GM12878 (cell line): ENCODE results near the gene LRRC4. TPM values are rescaled to one million over a fixed set of nuclear protein-coding genes. Genes with fewer than 3 reads are reported as not detected.

Experiments used
- ATAC-seq: fragments of 200-7000 bp; cut with Tn5 transposase; 3 replicates; pipeline ENCODE4 v1.9.1; 2020; ENCODE audit warnings: mild to moderate bottlenecking, moderate library complexity
- BruUV-seq: library from RNA; stranded (reverse); fragments of 400-500 nt; replicated peaks from 2 replicates; lab custom pipeline; 2021; lab: Mats Ljungman, UMichigan
- CTCF ChIA-PET: fragments of 300-600 bp; sonication (Branson Sonifier 250); formaldehyde crosslinking; extraction: SDS; loops from one replicate; lab custom pipeline; 2021; ENCODE audit warnings: inconsistent platforms; lab: Yijun Ruan, JAX
- POLR2A ChIA-PET: fragments of 350-600 bp; formaldehyde crosslinking; extraction: SDS; loops from one replicate; lab custom pipeline; 2021; ENCODE audit warnings: inconsistent platforms; lab: Charles Lee
- RAD21 ChIA-PET: fragments of 300-600 bp; sonication (Branson Sonifier 250); formaldehyde crosslinking; loops from one replicate; lab custom pipeline; 2023; ENCODE audit warnings: antibody characterized with exemption; ENCODE audit not compliant: unreplicated experiment; lab: Charles Lee
- SMC1A ChIA-PET: fragments of 300-600 bp; sonication (Branson Sonifier 250); formaldehyde crosslinking; loops from one replicate; lab custom pipeline; 2023; ENCODE audit not compliant: unreplicated experiment, uncharacterized antibody; lab: Charles Lee
- DNase-seq: peaks from one replicate; pipeline ENCODE4 v3.0.0-alpha.2; 2011; ENCODE audit warnings: low read depth, low spot score
- FAIRE-seq: peaks from 3 replicates; lab custom pipeline; 2011; peaks lifted over from hg19 to GRCh38; lab: Jason Lieb, UNC
- H2AFZ ChIP-seq: 2 replicates; pipeline ENCODE4 v1.6.0; 2011; ENCODE audit warnings: low read depth, low read length, control low read depth; ENCODE audit not compliant: control insufficient read depth
- H3K27ac ChIP-seq: 2 replicates; pipeline ENCODE4 v1.5.1; 2011; ENCODE audit warnings: control low read depth; ENCODE audit not compliant: control insufficient read depth, insufficient read depth
- H3K27me3 ChIP-seq, 2 experiments: replicated peaks in 1 of 2; 2 replicates each; pipeline versions ENCODE4 v1.6.0 to v1.6.1; 2011; ENCODE audit warnings: low read length in 1 of 2; ENCODE audit not compliant: control insufficient read depth in 2 of 2, insufficient read depth in 2 of 2
- H3K36me3 ChIP-seq, 2 experiments: 2 replicates each; pipeline ENCODE4 v1.5.1; 2011; ENCODE audit warnings: low read length in 1 of 2; ENCODE audit not compliant: control insufficient read depth in 2 of 2, insufficient read depth in 2 of 2
- H3K4me1 ChIP-seq: 2 replicates; pipeline ENCODE4 v1.6.1; 2011; ENCODE audit warnings: mild to moderate bottlenecking, low read length, moderate library complexity, mixed read lengths; ENCODE audit not compliant: control insufficient read depth, insufficient read depth
- H3K4me2 ChIP-seq: 2 replicates; pipeline ENCODE4 v1.6.0; 2011; ENCODE audit warnings: control low read depth; ENCODE audit not compliant: control insufficient read depth, insufficient read depth
- H3K4me3 ChIP-seq: fragments of 200-600 bp; sonication (generic); 2 replicates; pipeline ENCODE4 v1.5.1; 2016
- H3K79me2 ChIP-seq: 2 replicates; pipeline ENCODE4 v1.6.0; 2011; ENCODE audit warnings: low read length; ENCODE audit not compliant: control insufficient read depth, insufficient read depth
- H3K9ac ChIP-seq: 2 replicates; pipeline ENCODE4 v1.8.0; 2011; ENCODE audit warnings: low read length, control low read depth, mixed read lengths; ENCODE audit not compliant: control insufficient read depth, insufficient read depth
- H3K9me3 ChIP-seq: replicated peaks from 3 replicates; pipeline ENCODE4 v1.5.1; 2011; ENCODE audit warnings: mild to moderate bottlenecking, low read length; ENCODE audit not compliant: control insufficient read depth, insufficient read depth
- H4K20me1 ChIP-seq: 2 replicates; pipeline ENCODE4 v1.6.0; 2011; ENCODE audit not compliant: control insufficient read depth, insufficient read depth
- BHLHE40 ChIP-seq, 2 experiments: fragments of 450-650 bp in 1 of 2; IDR thresholded peaks; 2 replicates each; pipeline ENCODE4 v1.6.1; 2011 to 2017; ENCODE audit warnings: low read depth in 2 of 2, borderline replicate concordance in 1 of 2, improper control_type of control experiment in 1 of 2, low read length in 1 of 2, mild to moderate bottlenecking in 1 of 2
- BMI1 ChIP-seq: fragments of 450-650 bp; IDR thresholded peaks from 2 replicates; pipeline ENCODE4 v1.6.1; 2016; ENCODE audit warnings: mild to moderate bottlenecking, moderate library complexity, borderline replicate concordance
- CEBPB ChIP-seq, 2 experiments: fragments of 150-350 bp in 1 of 2; IDR thresholded peaks; 2 replicates each; pipeline ENCODE4 v1.6.1; 2012 to 2014; ENCODE audit warnings: low read depth in 2 of 2, low read length in 2 of 2, borderline replicate concordance in 1 of 2, inconsistent platforms in 1 of 2
- ESRRA ChIP-seq: IDR thresholded peaks from 2 replicates; pipeline ENCODE4 v1.6.1; 2012; ENCODE audit warnings: mild to moderate bottlenecking, low read length, improper control_type of control experiment
- HCFC1 ChIP-seq: fragments of 150-350 bp; IDR thresholded peaks from 2 replicates; pipeline ENCODE4 v1.6.1; 2014; ENCODE audit warnings: low read length
- NFIC ChIP-seq: IDR thresholded peaks from 2 replicates; pipeline ENCODE4 v1.6.1; 2012; ENCODE audit warnings: low read depth, mild to moderate bottlenecking, inconsistent platforms, low read length, moderate library complexity
- NFYA ChIP-seq: IDR thresholded peaks from 2 replicates; pipeline ENCODE4 v1.6.1; 2011; ENCODE audit warnings: low read depth, mild to moderate bottlenecking, low read length, improper control_type of control experiment, borderline replicate concordance
- NFYB ChIP-seq: IDR thresholded peaks from 2 replicates; pipeline ENCODE4 v1.6.1; 2011; ENCODE audit warnings: low read depth, mild to moderate bottlenecking, low read length, improper control_type of control experiment, moderate library complexity; ENCODE audit not compliant: insufficient read depth
- NR2C2 ChIP-seq: IDR thresholded peaks from 2 replicates; pipeline ENCODE4 v1.6.1; 2011; ENCODE audit warnings: borderline replicate concordance, low read depth; ENCODE audit not compliant: control insufficient read depth, insufficient read length
- RAD21 ChIP-seq: IDR thresholded peaks from 2 replicates; pipeline ENCODE4 v1.6.1; 2011; ENCODE audit warnings: mild to moderate bottlenecking, low read depth, low read length, moderate library complexity; ENCODE audit not compliant: insufficient read depth
- RFX5 ChIP-seq: IDR thresholded peaks from 2 replicates; pipeline ENCODE4 v1.6.1; 2011; ENCODE audit warnings: low read depth, low read length, improper control_type of control experiment
- SREBF1 ChIP-seq: IDR thresholded peaks from 2 replicates; pipeline ENCODE4 v1.6.1; 2012; ENCODE audit warnings: mild to moderate bottlenecking, low read length
- STAT3 ChIP-seq: IDR thresholded peaks from 2 replicates; pipeline ENCODE4 v1.6.1; 2011; ENCODE audit warnings: low read depth, low read length, improper control_type of control experiment
- SUPT20H ChIP-seq: IDR thresholded peaks from 2 replicates; pipeline ENCODE4 v1.6.1; 2011; ENCODE audit warnings: low read depth, mild to moderate bottlenecking, low read length, moderate library complexity, borderline replicate concordance; ENCODE audit not compliant: control insufficient read depth
- TCF12 ChIP-seq: IDR thresholded peaks from 2 replicates; pipeline ENCODE4 v1.6.1; 2011; ENCODE audit warnings: low read depth, mild to moderate bottlenecking, low read length
- TCF7 ChIP-seq: IDR thresholded peaks from 2 replicates; pipeline ENCODE4 v1.6.1; 2014; ENCODE audit warnings: antibody characterized with exemption, borderline replicate concordance
- ZNF274 ChIP-seq: IDR thresholded peaks from one replicate; pipeline ENCODE4 v1.8.0; 2011; ENCODE audit not compliant: insufficient read length, insufficient read depth
- WGBS: methylation state at CpG from one replicate; pipeline ENCODE4 v1.1.6; 2016; ENCODE audit warnings: low lambda C conversion rate; ENCODE audit not compliant: insufficient replicate concordance, insufficient coverage; ENCODE audit errors: missing lambda C conversion rate; 5-methylcytosine and 5-hydroxymethylcytosine counted together
- in situ Hi-C: fragments of 300-500 bp; cut with MboI; formaldehyde crosslinking; loops from 9 replicates; pipeline ENCODE4 v1.14.3; 2018; ENCODE audit warnings: mixed read lengths
- intact Hi-C: fragments of 100-400 bp; cut with micrococcal nuclease; formaldehyde crosslinking; loops from one replicate; pipeline ENCODE4 v1.14.2; 2022; ENCODE audit not compliant: unreplicated experiment
- polyA plus RNA-seq, 11 experiments: library from polyadenylated mRNA; depleted of rRNA in 4 of 11; unstranded in 6 of 11; stranded (reverse) in 5 of 11; fragments of >200 nt; fragmentation: Nextera tagmentation in 4 of 11; fragmentation: Illumina TruSeq in 1 of 11; extraction: Ambion mirVana in 4 of 11; extraction: Trizol in 1 of 11; gene quantifications; 1 replicate in 1 of 11; 2 replicates in 10 of 11; pipeline versions ENCODE4 v1.2.1 to v1.2.3, GENCODE V29; 2011 to 2016; ENCODE audit warnings: inconsistent platforms in 2 of 11, missing spikeins in 2 of 11, low read depth in 1 of 11
- total RNA-seq, 4 experiments: library from RNA; depleted of rRNA in 3 of 4; stranded (reverse); fragments of >200 nt in 3 of 4; fragmentation: Illumina TruSeq in 1 of 4; extraction: Trizol in 1 of 4; gene quantifications; 2 replicates each; pipeline versions ENCODE4 v1.2.1 to v1.2.3, GENCODE V29; 2013 to 2021
- TF ChIP-seq, protein P1 (sequence below): IDR thresholded peaks from 2 replicates; pipeline ENCODE4 v1.6.1; 2011; ENCODE audit warnings: low read depth, mild to moderate bottlenecking, low read length, moderate library complexity, borderline replicate concordance; ENCODE audit errors: extremely low read depth
- TF ChIP-seq, protein P2 (sequence below): fragments of 450-650 bp; formaldehyde crosslinking; IDR thresholded peaks from 2 replicates; pipeline ENCODE4 v1.4.0; 2022; ENCODE audit warnings: mild to moderate bottlenecking, moderate library complexity
- TF ChIP-seq, protein P3 (sequence below): IDR thresholded peaks from 2 replicates; pipeline ENCODE4 v1.6.1; 2011; ENCODE audit warnings: low read depth, low read length, improper control_type of control experiment, borderline replicate concordance

Gene LRRC4
- total and polyA plus RNA-seq, 10 of the 15 experiments (the other 5 are each of a cell fraction or from before 2014, with no cell fraction given): 0.06 to 0.85 (median 0.12) TPM; not detected in 4

DNA sequence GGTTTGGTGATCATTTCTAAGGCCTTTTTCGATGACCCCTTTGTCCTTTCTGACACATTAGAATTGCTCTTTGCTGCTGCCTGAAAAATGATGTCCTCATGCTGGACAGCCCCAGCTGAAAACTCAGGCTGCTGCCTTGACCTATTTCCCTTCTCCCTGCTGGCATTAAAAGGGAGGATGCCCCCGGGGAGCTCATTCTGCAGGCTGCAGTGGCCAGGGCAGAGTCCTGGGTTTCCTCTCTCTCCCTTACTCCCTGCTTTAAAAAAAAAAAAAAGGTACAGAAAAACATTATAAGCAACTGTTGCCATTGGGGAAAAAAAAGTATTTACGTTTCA, 35.4 kb downstream of the LRRC4 start:
- no peak overlapping the region for H3K27ac ChIP-seq
- H3K79me2 ChIP-seq: no peaks in the 10 kb centered on the region
- WGBS: 91% methylated on average over 3 of the region's 3 CpGs
- in situ Hi-C loops: no loop called here
- ChIA-PET SMC1A (interaction anchor here (1.1 to 1.4 kb wide), 2 partner anchors 11 to 288 kb away, joined by 3 to 6 read pairs; no protein-coding TSS in a partner anchor), POLR2A (no interaction called here), CTCF (no interaction called here), RAD21 (no interaction called here)
- H4K20me1 ChIP-seq: no peaks in the 10 kb centered on the region; the same call in 1 of the 2 replicates
- FAIRE-seq: no peak
- BruUV-seq: no TSS peak
- no peak overlapping the region for H3K9ac ChIP-seq
- H3K4me3 ChIP-seq: no peak overlapping the region
- H3K4me1 ChIP-seq: peaks cover 7% of the 10 kb centered on the region
- H2AFZ ChIP-seq: no peak overlapping the region
- no peak for ATAC-seq
- H3K36me3 ChIP-seq: peaks cover 12 to 26% of the 10 kb centered on the region in 2 experiments
- TF ChIP-seq RFX5 (no peak), HCFC1 (no peak), BHLHE40 (IDR thresholded peaks at IDR 0.05; ENCODE audit: borderline replicate concordance in 1 of 2, low read depth in 2 of 2, low read length in 1 of 2) (no peak), BMI1 (no peak), ZNF274 (no peak), NFIC (no peak), RAD21 (no peak), STAT3 (no peak), SREBF1 (no peak), NFYA (no peak), TCF12 (no peak), SUPT20H (no peak), ESRRA (no peak), NFYB (no peak), TCF7 (no peak), NR2C2 (no peak), CEBPB (IDR thresholded peaks at IDR 0.05; ENCODE audit: borderline replicate concordance in 1 of 2, low read depth in 2 of 2, low read length in 2 of 2) (no peak)
- TF ChIP-seq, protein P1, sequence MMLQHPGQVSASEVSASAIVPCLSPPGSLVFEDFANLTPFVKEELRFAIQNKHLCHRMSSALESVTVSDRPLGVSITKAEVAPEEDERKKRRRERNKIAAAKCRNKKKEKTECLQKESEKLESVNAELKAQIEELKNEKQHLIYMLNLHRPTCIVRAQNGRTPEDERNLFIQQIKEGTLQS: no peak
- TF ChIP-seq, protein P2, sequence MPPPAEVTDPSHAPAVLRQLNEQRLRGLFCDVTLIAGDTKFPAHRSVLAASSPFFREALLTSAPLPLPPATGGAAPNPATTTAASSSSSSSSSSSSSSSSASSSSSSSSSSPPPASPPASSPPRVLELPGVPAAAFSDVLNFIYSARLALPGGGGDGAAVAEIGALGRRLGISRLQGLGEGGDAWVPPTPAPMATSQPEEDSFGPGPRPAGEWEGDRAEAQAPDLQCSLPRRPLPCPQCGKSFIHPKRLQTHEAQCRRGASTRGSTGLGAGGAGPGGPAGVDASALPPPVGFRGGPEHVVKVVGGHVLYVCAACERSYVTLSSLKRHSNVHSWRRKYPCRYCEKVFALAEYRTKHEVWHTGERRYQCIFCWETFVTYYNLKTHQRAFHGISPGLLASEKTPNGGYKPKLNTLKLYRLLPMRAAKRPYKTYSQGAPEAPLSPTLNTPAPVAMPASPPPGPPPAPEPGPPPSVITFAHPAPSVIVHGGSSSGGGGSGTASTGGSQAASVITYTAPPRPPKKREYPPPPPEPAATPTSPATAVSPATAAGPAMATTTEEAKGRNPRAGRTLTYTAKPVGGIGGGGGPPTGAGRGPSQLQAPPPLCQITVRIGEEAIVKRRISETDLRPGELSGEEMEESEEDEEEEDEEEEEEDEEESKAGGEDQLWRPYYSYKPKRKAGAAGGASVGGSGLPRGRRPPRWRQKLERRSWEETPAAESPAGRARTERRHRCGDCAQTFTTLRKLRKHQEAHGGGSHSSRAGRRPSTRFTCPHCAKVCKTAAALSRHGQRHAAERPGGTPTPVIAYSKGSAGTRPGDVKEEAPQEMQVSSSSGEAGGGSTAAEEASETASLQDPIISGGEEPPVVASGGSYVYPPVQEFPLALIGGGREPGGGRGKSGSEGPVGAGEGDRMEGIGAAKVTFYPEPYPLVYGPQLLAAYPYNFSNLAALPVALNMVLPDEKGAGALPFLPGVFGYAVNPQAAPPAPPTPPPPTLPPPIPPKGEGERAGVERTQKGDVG (CRISPR knock-in tag): no peak
- TF ChIP-seq, protein P3, sequence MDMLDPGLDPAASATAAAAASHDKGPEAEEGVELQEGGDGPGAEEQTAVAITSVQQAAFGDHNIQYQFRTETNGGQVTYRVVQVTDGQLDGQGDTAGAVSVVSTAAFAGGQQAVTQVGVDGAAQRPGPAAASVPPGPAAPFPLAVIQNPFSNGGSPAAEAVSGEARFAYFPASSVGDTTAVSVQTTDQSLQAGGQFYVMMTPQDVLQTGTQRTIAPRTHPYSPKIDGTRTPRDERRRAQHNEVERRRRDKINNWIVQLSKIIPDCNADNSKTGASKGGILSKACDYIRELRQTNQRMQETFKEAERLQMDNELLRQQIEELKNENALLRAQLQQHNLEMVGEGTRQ: no peak
- no peaks in the 10 kb centered on the region for H3K27me3 ChIP-seq
- no peak for DNase-seq
- intact Hi-C loops: no loop called here
- no peaks in the 10 kb centered on the region for H3K9me3 ChIP-seq
- H3K4me2 ChIP-seq: no peak overlapping the region
